Measurements from ENCODE around the gene TCERG1L.

DNA sequence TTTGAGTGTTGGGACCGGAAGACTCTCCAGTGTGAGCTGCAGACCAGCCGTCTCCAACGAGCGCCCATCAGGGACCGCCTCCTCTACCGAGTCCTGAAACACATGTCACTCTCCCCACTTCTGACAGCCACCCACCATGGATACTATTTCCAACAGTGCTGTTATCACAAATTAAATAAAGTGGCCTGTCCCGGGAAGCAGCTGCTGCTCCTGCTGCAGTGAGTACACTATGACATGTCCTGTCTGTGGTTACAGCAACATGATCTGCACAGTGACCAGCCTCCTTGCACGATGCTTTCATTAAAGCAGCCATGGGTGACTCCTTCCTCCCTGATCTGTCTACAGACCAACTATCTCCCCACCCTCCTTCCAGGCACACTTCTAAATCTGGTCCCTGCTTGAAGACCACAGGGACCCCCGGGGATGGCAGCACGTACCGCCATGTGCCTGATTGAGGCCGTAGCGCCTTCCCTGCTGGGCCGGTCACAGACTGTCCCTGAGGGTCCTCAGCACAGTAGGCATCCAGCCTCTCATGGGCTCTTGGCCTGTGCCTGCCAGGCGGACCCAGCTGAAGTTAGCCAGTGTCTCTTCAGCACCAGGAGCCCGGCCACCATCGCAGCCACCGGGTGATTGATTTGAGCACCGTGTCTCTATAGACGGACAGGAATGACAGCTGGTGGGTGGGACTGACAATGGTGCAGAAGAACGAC, 58.8 kb downstream of the TCERG1L start:
- TF ChIP-seq CCNT2 (IDR thresholded peaks at IDR 0.05; ENCODE audit: borderline replicate concordance, extremely low read depth, insufficient read length, low read depth, low read length) (no peak), POLR2A (conservative IDR thresholded peaks at IDR 0.05) (no peak), IRF2 (CRISPR knock-in tag; IDR thresholded peaks at IDR 0.05) (no peak), ZEB2 (IDR thresholded peaks at IDR 0.05) (no peak), SOX6 (IDR thresholded peaks at IDR 0.05) (no peak), BRCA1 (IDR thresholded peaks at IDR 0.05) (no peak), BRCA1 (CRISPR knock-in tag; IDR thresholded peaks at IDR 0.05) (no peak), HDAC2 (IDR thresholded peaks at IDR 0.05) (no peak), FOSL1 (tag; conservative IDR thresholded peaks at IDR 0.05) (no peak), DIDO1 (tag; IDR thresholded peaks at IDR 0.05; ENCODE audit: low read depth) (no peak)
- TF ChIP-seq, protein P1, sequence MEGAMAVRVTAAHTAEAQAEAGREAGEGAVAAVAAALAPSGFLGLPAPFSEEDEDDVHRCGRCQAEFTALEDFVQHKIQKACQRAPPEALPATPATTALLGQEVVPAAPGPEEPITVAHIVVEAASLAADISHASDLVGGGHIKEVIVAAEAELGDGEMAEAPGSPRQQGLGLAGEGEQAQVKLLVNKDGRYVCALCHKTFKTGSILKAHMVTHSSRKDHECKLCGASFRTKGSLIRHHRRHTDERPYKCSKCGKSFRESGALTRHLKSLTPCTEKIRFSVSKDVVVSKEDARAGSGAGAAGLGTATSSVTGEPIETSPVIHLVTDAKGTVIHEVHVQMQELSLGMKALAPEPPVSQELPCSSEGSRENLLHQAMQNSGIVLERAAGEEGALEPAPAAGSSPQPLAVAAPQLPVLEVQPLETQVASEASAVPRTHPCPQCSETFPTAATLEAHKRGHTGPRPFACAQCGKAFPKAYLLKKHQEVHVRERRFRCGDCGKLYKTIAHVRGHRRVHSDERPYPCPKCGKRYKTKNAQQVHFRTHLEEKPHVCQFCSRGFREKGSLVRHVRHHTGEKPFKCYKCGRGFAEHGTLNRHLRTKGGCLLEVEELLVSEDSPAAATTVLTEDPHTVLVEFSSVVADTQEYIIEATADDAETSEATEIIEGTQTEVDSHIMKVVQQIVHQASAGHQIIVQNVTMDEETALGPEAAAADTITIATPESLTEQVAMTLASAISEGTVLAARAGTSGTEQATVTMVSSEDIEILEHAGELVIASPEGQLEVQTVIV (CRISPR knock-in tag; IDR thresholded peaks at IDR 0.05; ENCODE audit: borderline replicate concordance), result no peak
